K562 (cell line): ENCODE results near the gene KIFC3. TPM values are rescaled to one million over a fixed set of nuclear protein-coding genes. Genes with fewer than 3 reads are reported as not detected.

Source experiments
- BMI1 ChIP-seq: fragments of 150-350 bp; IDR thresholded peaks from 2 replicates; pipeline ENCODE4 v1.6.1; 2014; ENCODE audit warnings: low read length
- CEBPG ChIP-seq, 3 experiments: fragments of 200-800 bp in 1 of 3; sonication (Bioruptor generic) in 1 of 3; sonication (generic) in 1 of 3; formaldehyde crosslinking in 1 of 3; IDR thresholded peaks in 2 of 3; conservative IDR thresholded peaks in 1 of 3; 2 replicates each; pipeline versions ENCODE4 v1.6.1 to v1.8.0; 2016 to 2022; ENCODE audit warnings: missing compliant biosample characterization in 2 of 3, missing genetic modification characterization in 2 of 3, mild to moderate bottlenecking in 1 of 3, missing genetic modification reagents in 1 of 3
- CREB3L1 ChIP-seq: fragments of 450-650 bp; IDR thresholded peaks from 2 replicates; pipeline ENCODE4 v1.6.1; 2014; ENCODE audit warnings: low read depth, mild to moderate bottlenecking, moderate library complexity, borderline replicate concordance
- E2F1 ChIP-seq: sonication (generic); formaldehyde crosslinking; IDR thresholded peaks from 2 replicates; pipeline ENCODE4 v1.8.1; 2023; ENCODE audit warnings: mild to moderate bottlenecking, missing genetic modification reagents, moderate library complexity
- EWSR1 ChIP-seq: fragments of 450-650 bp; IDR thresholded peaks from 2 replicates; pipeline ENCODE4 v1.6.1; 2018; ENCODE audit warnings: borderline replicate concordance, mild to moderate bottlenecking, low read depth, moderate library complexity; ENCODE audit not compliant: partially characterized antibody
- FOSL1 ChIP-seq: fragments of 200-800 bp; sonication (Bioruptor generic); conservative IDR thresholded peaks from 2 replicates; pipeline ENCODE4 v1.6.1; 2016; ENCODE audit warnings: missing genetic modification characterization, missing compliant biosample characterization
- MAFF ChIP-seq: IDR thresholded peaks from 2 replicates; pipeline ENCODE4 v1.6.1; 2012; ENCODE audit warnings: low read length, improper control_type of control experiment
- MCM5 ChIP-seq: fragments of 450-650 bp; IDR thresholded peaks from 2 replicates; pipeline ENCODE4 v1.6.1; 2016; ENCODE audit warnings: low read depth
- NCOR1 ChIP-seq: fragments of 450-650 bp; IDR thresholded peaks from 2 replicates; pipeline ENCODE4 v1.6.1; 2016; ENCODE audit warnings: mild to moderate bottlenecking, moderate library complexity
- NR0B1 ChIP-seq: fragments of 450-650 bp; IDR thresholded peaks from one replicate; pipeline ENCODE4 v1.6.1; 2018; ENCODE audit warnings: mild to moderate bottlenecking, moderate library complexity; ENCODE audit not compliant: partially characterized antibody
- NRF1 ChIP-seq, 2 experiments: fragments of 450-650 bp; IDR thresholded peaks in 1 of 2; conservative IDR thresholded peaks in 1 of 2; 2 replicates each; pipeline ENCODE4 v1.6.1; 2014; ENCODE audit warnings: mild to moderate bottlenecking in 2 of 2
- PCBP1 ChIP-seq: fragments of 200-400 bp; formaldehyde crosslinking; IDR thresholded peaks from 2 replicates; pipeline ENCODE4 v1.6.1; 2018; ENCODE audit warnings: mild to moderate bottlenecking, low read depth, low read length; ENCODE audit not compliant: poor library complexity, severe bottlenecking
- RBM25 ChIP-seq: fragments of 200-400 bp; formaldehyde crosslinking; IDR thresholded peaks from 2 replicates; pipeline ENCODE4 v1.6.1; 2018; ENCODE audit warnings: low read length, low read depth, moderate library complexity; ENCODE audit not compliant: severe bottlenecking
- RHOXF2B ChIP-seq: fragments of 250-450 bp; sonication (Bioruptor Pico); conservative IDR thresholded peaks from 2 replicates; pipeline ENCODE4 v1.5.1; 2021
- RUNX1 ChIP-seq: sonication (generic); IDR thresholded peaks from 2 replicates; pipeline ENCODE4 v1.6.1; 2016; ENCODE audit warnings: antibody characterized with exemption, low read depth
- SIN3B ChIP-seq: fragments of 450-650 bp; IDR thresholded peaks from 2 replicates; pipeline ENCODE4 v1.6.1; 2017; ENCODE audit warnings: low read depth, mild to moderate bottlenecking, moderate library complexity
- TCF3 ChIP-seq: sonication (generic); formaldehyde crosslinking; IDR thresholded peaks from 2 replicates; pipeline ENCODE4 v1.4.0; 2020; ENCODE audit warnings: mild to moderate bottlenecking, missing genetic modification reagents
- TCF7L2 ChIP-seq: fragments of 150-350 bp; IDR thresholded peaks from 2 replicates; pipeline ENCODE4 v1.6.1; 2016; ENCODE audit warnings: low read depth, mild to moderate bottlenecking, low read length, moderate library complexity
- TCFL5 ChIP-seq: fragments of 250-450 bp; sonication (Bioruptor Pico); conservative IDR thresholded peaks from 2 replicates; pipeline ENCODE4 v1.6.1; 2021; ENCODE audit warnings: mild to moderate bottlenecking, moderate library complexity, matching md5 sums
- TEAD2 ChIP-seq: fragments of 450-650 bp; IDR thresholded peaks from 2 replicates; pipeline ENCODE4 v1.6.1; 2016; ENCODE audit warnings: missing genetic modification characterization, control low read depth, missing compliant biosample characterization
- ZNF24 ChIP-seq: fragments of 450-650 bp; IDR thresholded peaks from 2 replicates; pipeline ENCODE4 v1.6.1; 2016
- ZNF778 ChIP-seq: fragments of 450-650 bp; formaldehyde crosslinking; IDR thresholded peaks from 2 replicates; pipeline ENCODE4 v1.4.0; 2020; ENCODE audit warnings: mild to moderate bottlenecking, moderate library complexity
- polyA plus RNA-seq, 8 experiments: library from polyadenylated mRNA; depleted of rRNA in 4 of 8; stranded (reverse) in 5 of 8; unstranded in 3 of 8; fragments of >200 nt; fragmentation: Nextera tagmentation in 2 of 8; fragmentation: Illumina TruSeq in 1 of 8; extraction: Ambion mirVana in 2 of 8; extraction: Trizol in 1 of 8; gene quantifications; 2 replicates each; pipeline versions ENCODE4 v1.2.1 to v1.2.3, GENCODE V29; 2011 to 2014; ENCODE audit warnings: inconsistent platforms in 1 of 8, missing spikeins in 1 of 8
- total RNA-seq, 7 experiments: library from RNA; depleted of rRNA in 6 of 7; stranded (reverse); fragments of >200 nt in 6 of 7; fragmentation: Illumina TruSeq in 2 of 7; extraction: Trizol in 2 of 7; gene quantifications; 2 replicates each; pipeline versions ENCODE4 v1.2.1 to v1.2.3, GENCODE V29; 2011 to 2021; ENCODE audit warnings: low replicate concordance in 1 of 7
- TF ChIP-seq, protein P1 (sequence below): fragments of 250-450 bp; sonication (Bioruptor Pico); IDR thresholded peaks from 2 replicates; pipeline ENCODE4 v1.8.0; 2022; ENCODE audit warnings: inconsistent platforms

KIFC3 gene
- total and polyA plus RNA-seq, 9 of the 15 experiments (the other 6 are each of a cell fraction or from before 2014, with no cell fraction given): 0.23 to 105 (median 26.2) TPM

DNA sequence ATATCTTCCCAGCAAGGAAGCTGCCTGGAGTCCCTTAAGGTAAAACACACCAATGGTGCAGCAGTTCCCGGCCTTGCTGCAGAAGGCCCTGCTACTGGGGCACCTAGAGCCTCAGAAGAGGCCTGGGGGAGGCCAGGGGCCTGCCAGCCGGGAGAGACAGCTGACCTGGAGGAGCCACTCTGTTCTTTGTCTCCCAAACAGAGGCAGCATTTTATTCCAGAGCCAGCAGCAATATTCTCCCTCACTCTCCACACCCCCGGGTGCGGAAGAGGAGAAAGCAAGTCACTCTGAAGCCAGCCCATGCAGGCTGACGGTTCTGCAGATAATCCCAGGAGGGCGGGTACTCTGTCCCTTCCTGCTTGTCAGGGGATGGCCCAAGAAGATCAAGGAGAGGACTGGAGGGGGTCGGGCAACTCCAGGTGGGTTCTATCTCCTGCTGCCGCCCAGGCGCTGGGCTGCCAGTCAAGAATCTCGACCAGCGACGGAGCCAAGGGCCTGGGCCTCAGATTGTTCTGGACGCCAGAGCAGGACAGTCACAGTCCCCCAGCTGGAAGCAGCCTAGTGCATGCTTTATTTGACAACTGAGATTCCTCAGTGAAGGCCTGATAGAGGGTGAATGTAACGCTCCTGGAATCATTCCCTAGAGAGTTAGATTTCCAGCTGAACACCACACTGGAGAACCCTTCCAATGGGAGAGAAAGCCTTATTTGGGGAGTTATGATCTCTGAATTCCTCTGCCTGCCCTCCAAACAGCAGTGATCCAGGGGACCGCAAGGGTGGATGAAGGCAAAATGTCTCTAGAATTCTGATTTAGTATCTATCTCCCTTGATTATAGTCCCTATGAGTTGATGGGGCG, 1.1 kb upstream of the KIFC3 start (continued):
- TF ChIP-seq, protein P1, sequence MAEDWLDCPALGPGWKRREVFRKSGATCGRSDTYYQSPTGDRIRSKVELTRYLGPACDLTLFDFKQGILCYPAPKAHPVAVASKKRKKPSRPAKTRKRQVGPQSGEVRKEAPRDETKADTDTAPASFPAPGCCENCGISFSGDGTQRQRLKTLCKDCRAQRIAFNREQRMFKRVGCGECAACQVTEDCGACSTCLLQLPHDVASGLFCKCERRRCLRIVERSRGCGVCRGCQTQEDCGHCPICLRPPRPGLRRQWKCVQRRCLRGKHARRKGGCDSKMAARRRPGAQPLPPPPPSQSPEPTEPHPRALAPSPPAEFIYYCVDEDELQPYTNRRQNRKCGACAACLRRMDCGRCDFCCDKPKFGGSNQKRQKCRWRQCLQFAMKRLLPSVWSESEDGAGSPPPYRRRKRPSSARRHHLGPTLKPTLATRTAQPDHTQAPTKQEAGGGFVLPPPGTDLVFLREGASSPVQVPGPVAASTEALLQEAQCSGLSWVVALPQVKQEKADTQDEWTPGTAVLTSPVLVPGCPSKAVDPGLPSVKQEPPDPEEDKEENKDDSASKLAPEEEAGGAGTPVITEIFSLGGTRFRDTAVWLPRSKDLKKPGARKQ (CRISPR knock-in tag): no peak
- TF ChIP-seq CREB3L1 (no peak), NRF1 (conservative IDR thresholded peaks at IDR 0.05 in 1 of 2, IDR thresholded peaks at IDR 0.05 in 1 of 2) (no peak), E2F1 (CRISPR knock-in tag) (no peak), MCM5 (no peak), RHOXF2B (CRISPR knock-in tag) (no peak), SIN3B (no peak), FOSL1 (tag) (no peak), ZNF778 (CRISPR knock-in tag) (no peak), TCF7L2 (no peak), TCF3 (CRISPR knock-in tag) (no peak), CEBPG (CRISPR knock-in tag; IDR thresholded peaks at IDR 0.05) (no peak; the same call in 1 of the 2 replicates), CEBPG (tag; conservative IDR thresholded peaks at IDR 0.05 in 1 of 2, IDR thresholded peaks at IDR 0.05 in 1 of 2) (no peak), EWSR1 (no peak), ZNF24 (no peak), RBM25 (no peak), RUNX1 (no peak), TEAD2 (tag) (no peak), NCOR1 (no peak), TCFL5 (no peak), MAFF (peak; percentile 11; the same call in 1 of the 2 replicates), BMI1 (no peak), PCBP1 (no peak), NR0B1 (no peak)
